ENCODE results near the gene DHRS3. TPM values are rescaled to one million over a fixed set of nuclear protein-coding genes. Genes with fewer than 3 reads are reported as not detected.

DHRS3 gene
- total RNA-seq, 1 experiment from 2014 or later: 17.7 TPM

- Histone ChIP-seq H3K27me3 (ENCODE audit: control insufficient read depth, insufficient read depth, low read length) (peaks cover 1% of the 10 kb centered on the region; the same call in 1 of the 2 replicates), H3K36me3 (replicated peaks; ENCODE audit: control insufficient read depth, insufficient read depth, low read length) (no peaks in the 10 kb centered on the region), H3K4me3 (ENCODE audit: insufficient read depth, low read depth, low read length) (no peak overlapping the region)
- no peak for DNase-seq
Measured at GRCh38 chr1:12519693-12520364, 98.2 kb downstream of the DHRS3 start.

DNA sequence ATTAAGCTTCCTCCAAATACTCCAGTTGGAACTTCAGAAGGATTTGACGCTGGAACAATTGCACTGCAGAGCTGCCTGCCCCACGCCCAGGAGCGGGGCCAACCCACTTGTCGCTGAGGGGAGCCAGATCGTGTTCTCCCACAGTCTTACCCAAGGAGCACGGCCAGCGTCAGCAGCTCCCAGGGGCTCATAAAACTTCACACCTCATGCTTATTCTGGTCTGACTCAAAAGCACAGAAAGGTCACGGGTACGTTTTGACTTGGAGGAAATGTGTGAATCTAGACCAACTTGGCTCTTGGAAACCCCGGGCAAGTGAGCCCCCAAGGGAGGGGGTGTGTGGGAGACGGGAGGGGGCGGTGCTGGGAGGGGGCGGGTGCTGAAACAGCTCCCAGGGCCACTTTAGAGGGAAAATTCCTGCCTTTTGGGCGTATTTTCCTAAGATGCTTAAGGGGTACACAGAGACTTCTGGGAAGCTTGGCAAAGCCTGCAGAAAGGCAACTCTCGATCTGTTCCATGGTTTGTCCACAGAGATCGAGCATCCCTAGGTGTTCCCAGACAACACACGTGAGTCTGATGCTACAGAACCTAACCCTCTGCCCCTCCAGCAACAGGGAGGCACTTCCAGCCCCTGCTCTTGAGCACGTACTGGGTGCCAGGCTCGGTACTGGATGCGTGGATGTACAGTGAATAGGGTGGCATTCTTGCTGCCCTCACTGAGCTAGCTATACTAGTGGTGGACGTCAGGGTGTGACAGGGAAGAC lies 98.9 kb downstream of the DHRS3 start:
- DNase-seq: peak; percentile 72
- Histone ChIP-seq H3K36me3 (replicated peaks; ENCODE audit: control insufficient read depth, insufficient read depth, low read length) (no peaks in the 10 kb centered on the region), H3K27me3 (ENCODE audit: control insufficient read depth, insufficient read depth, low read length) (peaks cover 1% of the 10 kb centered on the region; the same call in 1 of the 2 replicates), H3K4me3 (ENCODE audit: insufficient read depth, low read depth, low read length) (no peak overlapping the region)

Other genes starting within 250 kb of the DHRS3 start
- not detected in 2 replicates for gene AADACL4, start 25.9 kb upstream of the DHRS3 start, total RNA-seq (2014; rRNA removed; shearing (Covaris generic))
- gene AADACL3, start 97.9 kb upstream of the DHRS3 start, total RNA-seq (2014; rRNA removed; shearing (Covaris generic)): 0.22 and 0.28 TPM in 2 replicates
- gene CFAP107, start 128.0 kb upstream of the DHRS3 start, total RNA-seq (2014; rRNA removed; shearing (Covaris generic)): not detected in 2 replicates
- not detected in 2 replicates for gene PRAMEF12, start 155.5 kb upstream of the DHRS3 start, total RNA-seq (2014; rRNA removed; shearing (Covaris generic))
- gene PRAMEF1, start 173.2 kb upstream of the DHRS3 start, total RNA-seq (2014; rRNA removed; shearing (Covaris generic)): not detected in 2 replicates
- not detected in 2 replicates for gene PRAMEF11, start 213.2 kb upstream of the DHRS3 start, total RNA-seq (2014; rRNA removed; shearing (Covaris generic))
- gene HNRNPCL1, start 230.5 kb upstream of the DHRS3 start, total RNA-seq (2014; rRNA removed; shearing (Covaris generic)): not detected in 2 replicates
- gene PRAMEF2, start 238.9 kb upstream of the DHRS3 start, total RNA-seq (2014; rRNA removed; shearing (Covaris generic)): not detected in 2 replicates

Data from H7 (cell line).